Cardiac septum (tissue), 1 donor: Measurements from ENCODE around the gene CYP11A1. TPM values are rescaled to one million over a fixed set of nuclear protein-coding genes. Genes with fewer than 3 reads are reported as not detected.

Experiments used
- DNase-seq: peaks from one replicate; pipeline ENCODE4 v3.0.0-alpha.2; 2020; ENCODE audit warnings: low spot score
- intact Hi-C: fragments of 100-400 bp; cut with DNase I; formaldehyde crosslinking; loops from one replicate; pipeline ENCODE4 v1.14.0; 2022
- microRNA-seq: library from miRNA; unstranded; fragments of <30 nt; microRNA quantifications from one replicate; pipeline ENCODE4 v1.2.0, GENCODE V29; 2020
- total RNA-seq: library from RNA; stranded (reverse); fragmentation: NEBNext Ultra II Directional; extraction: Animal tissue kit (Norgen Biotek cat#: 25700); gene quantifications from one replicate; pipeline ENCODE4 v1.2.1, GENCODE V29; 2021
- donor health status: DM: no; HTN: no; CAD: no.

Gene CYP11A1
- total RNA-seq, 1 donor from 2014 or later, result 2.5 TPM

DNA sequence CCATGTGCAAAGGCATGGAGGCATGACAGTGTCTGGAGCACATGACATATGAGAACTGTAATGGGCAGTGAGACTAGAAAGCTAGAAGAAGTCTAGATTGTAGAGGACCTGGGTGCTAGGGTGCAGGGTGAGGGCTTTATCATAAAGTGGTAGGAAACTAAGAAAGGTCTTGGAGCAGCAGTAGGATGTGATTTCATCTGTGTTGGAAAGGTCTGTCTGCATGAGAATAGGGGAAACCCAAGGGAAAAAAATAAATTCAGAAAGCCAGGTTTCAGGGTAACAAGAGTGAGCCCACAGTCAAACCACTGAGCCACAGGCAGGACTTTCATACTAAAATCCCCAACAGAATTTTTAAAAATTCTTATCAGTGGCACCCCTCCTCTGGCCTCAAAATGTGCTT lies 76.8 kb downstream of the CYP11A1 start:
- no peak for DNase-seq
- intact Hi-C loops, result no loop called here

DNA sequence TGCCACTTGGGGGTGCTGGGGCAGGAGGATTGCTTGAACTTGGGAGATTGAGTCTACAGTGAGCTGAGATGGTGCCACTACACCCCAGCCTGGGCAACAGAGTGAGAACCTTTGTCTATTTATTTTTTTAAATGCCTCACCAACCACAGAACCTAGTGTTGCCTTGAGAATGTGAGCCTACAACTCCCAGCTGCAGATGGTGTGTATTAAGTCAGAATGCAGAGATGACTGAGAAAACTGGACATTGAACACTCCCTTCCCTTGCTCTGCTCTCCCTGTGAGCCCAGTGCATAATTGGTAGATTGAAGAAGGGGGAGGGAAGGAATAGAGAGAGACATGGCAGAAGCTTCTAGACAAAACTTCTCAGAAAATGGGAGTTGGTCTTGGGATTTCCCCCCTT lies 77.8 kb downstream of the CYP11A1 start:
- intact Hi-C loops, result no loop called here
- DNase-seq, result no peak

Small RNAs within 50 kb of the gene (microRNA-seq; reads per million reads assigned to microRNA genes)
- not detected for gene MIR6881

Other genes with a start within 250 kb of the CYP11A1 start
- gene ISLR2, start 237.1 kb downstream of the CYP11A1 start, total RNA-seq, result 4.1 TPM
- 16.2 TPM for gene ISLR, start 193.9 kb downstream of the CYP11A1 start, total RNA-seq
- 0.13 TPM for gene STRA6, start 164.9 kb downstream of the CYP11A1 start, total RNA-seq
- gene CCDC33, start 131.3 kb downstream of the CYP11A1 start, total RNA-seq, result not detected
- 1.5 TPM for gene SEMA7A, start 66.3 kb upstream of the CYP11A1 start, total RNA-seq
- gene UBL7, start 93.5 kb upstream of the CYP11A1 start, total RNA-seq, result 48.3 TPM
- 2.7 TPM for gene ARID3B, start 173.6 kb upstream of the CYP11A1 start, total RNA-seq
- 53.1 TPM for gene CLK3, start 248.2 kb upstream of the CYP11A1 start, total RNA-seq